Measurements from ENCODE around the gene LAT. TPM values are rescaled to one million over a fixed set of nuclear protein-coding genes. Genes with fewer than 3 reads are reported as not detected.

LAT gene
- total RNA-seq, 1 experiment from 2014 or later: 3.3 TPM

DNA sequence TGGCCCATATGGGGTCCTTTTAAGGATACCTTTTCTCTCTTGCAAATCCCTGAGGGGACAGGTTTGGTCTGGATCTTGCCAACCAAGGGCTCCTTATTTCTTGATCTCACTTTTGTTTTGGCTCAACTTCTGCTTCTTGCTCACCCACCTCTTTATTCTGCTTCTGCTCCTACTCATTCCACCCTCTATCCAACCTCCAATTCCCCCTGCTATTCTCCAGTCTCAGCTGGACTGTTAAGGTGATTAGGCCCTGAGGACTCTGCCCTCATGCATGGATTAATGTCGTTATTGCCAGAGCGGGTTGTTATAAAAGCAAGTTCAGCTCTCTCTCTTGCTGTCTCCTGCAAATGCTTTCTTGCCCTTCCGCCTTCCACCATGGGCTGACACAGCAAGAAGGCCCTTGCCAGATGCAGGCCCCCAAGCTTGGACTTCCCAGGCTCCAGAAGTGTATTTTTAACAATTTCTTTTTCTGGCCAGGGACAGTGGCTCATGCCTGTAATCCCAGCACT, 29.8 kb downstream of the LAT start:
- no TSS peak for BruUV-seq (replicated peaks)
- Histone ChIP-seq H4K20me1 (ENCODE audit: insufficient read depth) (no peaks in the 10 kb centered on the region), H3K9me3 (ENCODE audit: control insufficient read depth in 1 of 2, insufficient read depth in 1 of 2, low read depth in 1 of 2, low read length in 2 of 2) (no peaks in the 10 kb centered on the region), H3K4me1 (ENCODE audit: control insufficient read depth in 1 of 2, insufficient read depth in 2 of 2, low read length in 2 of 2) (no peaks in the 10 kb centered on the region), H3K4me3 (replicated peaks in 1 of 2; ENCODE audit: low read depth in 1 of 2, low read length in 2 of 2) (no peak overlapping the region), H3K9ac (ENCODE audit: low read length) (no peak overlapping the region), H3K79me2 (ENCODE audit: insufficient read depth, low read length) (no peaks in the 10 kb centered on the region), H2AFZ (ENCODE audit: low read depth, low read length, poor library complexity, severe bottlenecking) (no peak overlapping the region), H3K27ac (ENCODE audit: low read depth, low read length) (no peak overlapping the region), H3K27me3 (ENCODE audit: insufficient read depth, low read length) (no peaks in the 10 kb centered on the region), H3K4me2 (ENCODE audit: low read length) (no peak overlapping the region), H3K36me3 (ENCODE audit: control insufficient read depth in 1 of 2, insufficient read depth in 2 of 2, low read length in 2 of 2) (no peaks in the 10 kb centered on the region), H3K9me2 (ENCODE audit: insufficient read depth) (no peaks in the 10 kb centered on the region)
- DNase-seq (ENCODE audit: low read depth, low spot score): no peak
- ATAC-seq: no peak
- ChIA-PET CTCF (no interaction called here), RAD21 (ENCODE audit: low non-redundant PET in 1 of 2, low total read pairs in 2 of 2, uncharacterized antibody in 2 of 2, unreplicated experiment in 2 of 2) (no interaction called here), POLR2A (no interaction called here)
- intact Hi-C loops (cut with micrococcal nuclease): no loop called here
- TF ChIP-seq, protein P1, sequence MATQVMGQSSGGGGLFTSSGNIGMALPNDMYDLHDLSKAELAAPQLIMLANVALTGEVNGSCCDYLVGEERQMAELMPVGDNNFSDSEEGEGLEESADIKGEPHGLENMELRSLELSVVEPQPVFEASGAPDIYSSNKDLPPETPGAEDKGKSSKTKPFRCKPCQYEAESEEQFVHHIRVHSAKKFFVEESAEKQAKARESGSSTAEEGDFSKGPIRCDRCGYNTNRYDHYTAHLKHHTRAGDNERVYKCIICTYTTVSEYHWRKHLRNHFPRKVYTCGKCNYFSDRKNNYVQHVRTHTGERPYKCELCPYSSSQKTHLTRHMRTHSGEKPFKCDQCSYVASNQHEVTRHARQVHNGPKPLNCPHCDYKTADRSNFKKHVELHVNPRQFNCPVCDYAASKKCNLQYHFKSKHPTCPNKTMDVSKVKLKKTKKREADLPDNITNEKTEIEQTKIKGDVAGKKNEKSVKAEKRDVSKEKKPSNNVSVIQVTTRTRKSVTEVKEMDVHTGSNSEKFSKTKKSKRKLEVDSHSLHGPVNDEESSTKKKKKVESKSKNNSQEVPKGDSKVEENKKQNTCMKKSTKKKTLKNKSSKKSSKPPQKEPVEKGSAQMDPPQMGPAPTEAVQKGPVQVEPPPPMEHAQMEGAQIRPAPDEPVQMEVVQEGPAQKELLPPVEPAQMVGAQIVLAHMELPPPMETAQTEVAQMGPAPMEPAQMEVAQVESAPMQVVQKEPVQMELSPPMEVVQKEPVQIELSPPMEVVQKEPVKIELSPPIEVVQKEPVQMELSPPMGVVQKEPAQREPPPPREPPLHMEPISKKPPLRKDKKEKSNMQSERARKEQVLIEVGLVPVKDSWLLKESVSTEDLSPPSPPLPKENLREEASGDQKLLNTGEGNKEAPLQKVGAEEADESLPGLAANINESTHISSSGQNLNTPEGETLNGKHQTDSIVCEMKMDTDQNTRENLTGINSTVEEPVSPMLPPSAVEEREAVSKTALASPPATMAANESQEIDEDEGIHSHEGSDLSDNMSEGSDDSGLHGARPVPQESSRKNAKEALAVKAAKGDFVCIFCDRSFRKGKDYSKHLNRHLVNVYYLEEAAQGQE (IDR thresholded peaks at IDR 0.05; ENCODE audit: low read depth): no peak
- TF ChIP-seq SIN3A (IDR thresholded peaks at IDR 0.05; ENCODE audit: low read depth): no peak
- TF ChIP-seq RAD21 (IDR thresholded peaks at IDR 0.05; ENCODE audit: low read depth): no peak
- no peak for TF ChIP-seq FOSL1 (IDR thresholded peaks at IDR 0.05; ENCODE audit: low read depth)
- no peak for TF ChIP-seq TCF7L2 (IDR thresholded peaks at IDR 0.05; ENCODE audit: borderline replicate concordance, extremely low read depth, insufficient read depth, insufficient read length)
- no peak for TF ChIP-seq SP1 (IDR thresholded peaks at IDR 0.05; ENCODE audit: low read depth)
- no peak for TF ChIP-seq POLR2A (IDR thresholded peaks at IDR 0.05; ENCODE audit: borderline replicate concordance, extremely low read depth, insufficient read depth, insufficient read length)
- no peak for TF ChIP-seq ELF1 (IDR thresholded peaks at IDR 0.05; ENCODE audit: borderline replicate concordance, low read depth)
- no peak for TF ChIP-seq CEBPB (IDR thresholded peaks at IDR 0.05; ENCODE audit: low read depth)
- TF ChIP-seq, protein P2, sequence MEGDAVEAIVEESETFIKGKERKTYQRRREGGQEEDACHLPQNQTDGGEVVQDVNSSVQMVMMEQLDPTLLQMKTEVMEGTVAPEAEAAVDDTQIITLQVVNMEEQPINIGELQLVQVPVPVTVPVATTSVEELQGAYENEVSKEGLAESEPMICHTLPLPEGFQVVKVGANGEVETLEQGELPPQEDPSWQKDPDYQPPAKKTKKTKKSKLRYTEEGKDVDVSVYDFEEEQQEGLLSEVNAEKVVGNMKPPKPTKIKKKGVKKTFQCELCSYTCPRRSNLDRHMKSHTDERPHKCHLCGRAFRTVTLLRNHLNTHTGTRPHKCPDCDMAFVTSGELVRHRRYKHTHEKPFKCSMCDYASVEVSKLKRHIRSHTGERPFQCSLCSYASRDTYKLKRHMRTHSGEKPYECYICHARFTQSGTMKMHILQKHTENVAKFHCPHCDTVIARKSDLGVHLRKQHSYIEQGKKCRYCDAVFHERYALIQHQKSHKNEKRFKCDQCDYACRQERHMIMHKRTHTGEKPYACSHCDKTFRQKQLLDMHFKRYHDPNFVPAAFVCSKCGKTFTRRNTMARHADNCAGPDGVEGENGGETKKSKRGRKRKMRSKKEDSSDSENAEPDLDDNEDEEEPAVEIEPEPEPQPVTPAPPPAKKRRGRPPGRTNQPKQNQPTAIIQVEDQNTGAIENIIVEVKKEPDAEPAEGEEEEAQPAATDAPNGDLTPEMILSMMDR (IDR thresholded peaks at IDR 0.05 in 2 of 3, conservative IDR thresholded peaks at IDR 0.05 in 1 of 3; ENCODE audit: borderline replicate concordance in 1 of 3, insufficient read depth in 1 of 3, low read depth in 2 of 3, low read length in 2 of 3): no peak
- no peak for TF ChIP-seq YY1 (IDR thresholded peaks at IDR 0.05; ENCODE audit: extremely low read depth, insufficient replicate concordance, low read depth, low read length)
- TF ChIP-seq, protein P3, sequence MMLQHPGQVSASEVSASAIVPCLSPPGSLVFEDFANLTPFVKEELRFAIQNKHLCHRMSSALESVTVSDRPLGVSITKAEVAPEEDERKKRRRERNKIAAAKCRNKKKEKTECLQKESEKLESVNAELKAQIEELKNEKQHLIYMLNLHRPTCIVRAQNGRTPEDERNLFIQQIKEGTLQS (IDR thresholded peaks at IDR 0.05): no peak
- TF ChIP-seq, protein P4, sequence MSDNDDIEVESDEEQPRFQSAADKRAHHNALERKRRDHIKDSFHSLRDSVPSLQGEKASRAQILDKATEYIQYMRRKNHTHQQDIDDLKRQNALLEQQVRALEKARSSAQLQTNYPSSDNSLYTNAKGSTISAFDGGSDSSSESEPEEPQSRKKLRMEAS (IDR thresholded peaks at IDR 0.05): no peak
- no peak for TF ChIP-seq EZH2phosphoT487 (IDR thresholded peaks at IDR 0.05; ENCODE audit: borderline replicate concordance)
- no peak for TF ChIP-seq JUND (IDR thresholded peaks at IDR 0.05)
- TF ChIP-seq SRF (IDR thresholded peaks at IDR 0.05; ENCODE audit: low read depth): no peak
- no peak for TF ChIP-seq POLR2AphosphoS5 (IDR thresholded peaks at IDR 0.05; ENCODE audit: low read depth, low read length)
- TF ChIP-seq ZFX (IDR thresholded peaks at IDR 0.05): no peak
- TF ChIP-seq EZH2 (IDR thresholded peaks at IDR 0.05): no peak
- TF ChIP-seq EGR1 (IDR thresholded peaks at IDR 0.05; ENCODE audit: low read depth): no peak

Data from HCT116 (cell line).